Activated T-helper 1 cell treated with anti-CD3 and anti-CD28 coated beads, Interleukin-2, amount 50 U/mL, for 16 hours (primary cell): ENCODE data around the gene UVSSA.

Source experiments
- DNase-seq, 2 donors: peaks; one replicate each; pipeline ENCODE4 v3.0.0-alpha.2; 2020; ENCODE audit warnings: low read depth in 1 of 2, low spot score in 1 of 2

The UVSSA gene, protein sequence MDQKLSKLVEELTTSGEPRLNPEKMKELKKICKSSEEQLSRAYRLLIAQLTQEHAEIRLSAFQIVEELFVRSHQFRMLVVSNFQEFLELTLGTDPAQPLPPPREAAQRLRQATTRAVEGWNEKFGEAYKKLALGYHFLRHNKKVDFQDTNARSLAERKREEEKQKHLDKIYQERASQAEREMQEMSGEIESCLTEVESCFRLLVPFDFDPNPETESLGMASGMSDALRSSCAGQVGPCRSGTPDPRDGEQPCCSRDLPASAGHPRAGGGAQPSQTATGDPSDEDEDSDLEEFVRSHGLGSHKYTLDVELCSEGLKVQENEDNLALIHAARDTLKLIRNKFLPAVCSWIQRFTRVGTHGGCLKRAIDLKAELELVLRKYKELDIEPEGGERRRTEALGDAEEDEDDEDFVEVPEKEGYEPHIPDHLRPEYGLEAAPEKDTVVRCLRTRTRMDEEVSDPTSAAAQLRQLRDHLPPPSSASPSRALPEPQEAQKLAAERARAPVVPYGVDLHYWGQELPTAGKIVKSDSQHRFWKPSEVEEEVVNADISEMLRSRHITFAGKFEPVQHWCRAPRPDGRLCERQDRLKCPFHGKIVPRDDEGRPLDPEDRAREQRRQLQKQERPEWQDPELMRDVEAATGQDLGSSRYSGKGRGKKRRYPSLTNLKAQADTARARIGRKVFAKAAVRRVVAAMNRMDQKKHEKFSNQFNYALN

DNA sequence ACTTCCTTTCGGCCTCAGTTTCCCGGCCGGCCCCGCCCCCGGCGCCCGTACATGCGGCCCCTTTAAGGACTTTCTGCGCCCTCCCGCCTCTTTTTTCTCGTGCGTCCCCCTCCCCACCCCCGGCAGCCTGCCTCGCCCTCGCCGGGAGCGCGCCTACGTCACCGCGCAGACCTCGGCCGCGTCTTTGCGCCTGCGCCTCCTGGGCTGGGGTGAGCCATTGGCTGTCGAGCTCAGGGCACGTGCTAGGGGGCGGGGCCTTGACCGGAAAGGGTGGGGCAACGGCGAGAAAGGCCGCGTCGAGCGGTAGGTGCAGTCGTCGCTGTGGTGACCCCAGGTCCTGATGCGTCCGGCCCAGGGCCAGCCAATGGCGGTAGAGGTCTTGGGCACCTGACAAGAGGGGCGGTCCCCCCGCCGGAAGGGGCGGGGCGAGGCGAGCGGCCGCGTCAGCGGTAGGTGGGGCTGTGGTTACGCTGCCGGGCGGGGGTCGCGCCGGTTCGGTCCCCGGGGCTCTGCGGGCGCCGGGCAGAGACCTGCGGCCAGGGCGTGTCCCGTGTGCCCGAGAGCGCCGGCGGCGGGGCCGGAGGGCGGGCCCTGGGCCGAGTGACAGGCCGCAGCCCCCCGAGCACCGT lies at the start of gene UVSSA:
TSS of gene UVSSA (plus strand) at position 428 of the 629 bp plus-strand sequence. CDS start 884 bp downstream, outside the sequence.
- peak; percentile 100 for DNase-seq

DNA sequence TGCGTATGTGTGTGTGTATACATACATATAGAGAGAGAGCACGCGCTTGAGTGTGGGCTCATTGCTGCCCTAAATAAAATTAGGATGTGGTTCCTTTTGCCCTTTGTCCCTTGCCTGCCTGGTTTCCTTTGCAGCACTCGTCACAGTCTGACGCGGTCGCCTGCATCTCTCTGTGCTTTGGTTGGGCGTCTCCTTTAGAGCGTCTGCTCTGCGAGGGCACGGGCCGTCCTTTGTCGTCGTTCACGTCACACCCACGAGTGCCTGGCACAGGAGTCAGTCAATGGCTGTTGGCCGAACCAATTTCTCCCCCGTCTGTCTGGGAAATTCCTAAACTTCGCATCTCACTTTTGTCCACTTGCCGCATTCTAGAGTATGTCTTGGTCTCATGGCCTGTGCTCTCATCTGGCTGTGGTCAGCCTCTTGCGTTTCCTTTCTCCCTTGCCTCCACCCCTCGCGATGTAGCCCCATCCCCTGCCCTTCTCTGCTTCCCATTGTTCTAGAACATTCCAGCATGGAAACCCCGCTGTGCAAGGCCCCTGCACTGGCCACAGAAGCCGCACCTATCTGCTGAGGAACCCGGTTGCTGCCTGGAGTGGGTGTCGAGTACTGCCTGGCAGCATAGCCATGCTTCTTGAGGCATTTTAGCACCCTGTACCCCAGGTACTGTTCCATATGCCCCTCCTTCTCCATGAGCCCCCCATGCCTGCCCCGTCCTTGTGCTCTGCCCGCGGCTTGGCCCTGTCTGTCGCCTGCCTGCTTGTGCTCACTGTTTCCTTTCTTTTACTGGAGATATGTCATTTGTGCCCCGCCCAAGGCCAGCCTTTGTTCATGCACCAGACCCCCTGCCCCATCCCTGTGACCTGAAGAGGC lies 49.3 kb upstream of the UVSSA start:
- no peak for DNase-seq

DNA sequence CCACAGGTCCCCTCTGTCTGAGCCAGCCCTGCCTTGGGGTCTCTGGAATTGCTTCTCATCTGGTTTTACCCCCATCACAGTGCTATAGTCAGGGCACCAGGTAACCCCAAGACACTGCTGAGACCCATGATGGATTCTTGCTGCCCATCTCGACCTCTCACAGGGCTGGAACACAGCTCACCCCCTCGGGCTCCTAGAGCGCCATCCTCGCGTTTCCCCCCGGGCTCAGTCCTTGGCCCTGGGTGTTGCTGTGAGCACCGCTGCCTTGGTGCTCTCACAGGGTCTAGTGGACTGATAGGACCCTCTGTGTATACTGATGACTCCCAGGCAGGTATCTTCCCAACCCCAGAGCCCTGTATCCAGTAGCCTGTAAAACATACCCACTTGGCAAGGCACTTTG lies 48.5 kb upstream of the UVSSA start:
- no peak for DNase-seq

DNA sequence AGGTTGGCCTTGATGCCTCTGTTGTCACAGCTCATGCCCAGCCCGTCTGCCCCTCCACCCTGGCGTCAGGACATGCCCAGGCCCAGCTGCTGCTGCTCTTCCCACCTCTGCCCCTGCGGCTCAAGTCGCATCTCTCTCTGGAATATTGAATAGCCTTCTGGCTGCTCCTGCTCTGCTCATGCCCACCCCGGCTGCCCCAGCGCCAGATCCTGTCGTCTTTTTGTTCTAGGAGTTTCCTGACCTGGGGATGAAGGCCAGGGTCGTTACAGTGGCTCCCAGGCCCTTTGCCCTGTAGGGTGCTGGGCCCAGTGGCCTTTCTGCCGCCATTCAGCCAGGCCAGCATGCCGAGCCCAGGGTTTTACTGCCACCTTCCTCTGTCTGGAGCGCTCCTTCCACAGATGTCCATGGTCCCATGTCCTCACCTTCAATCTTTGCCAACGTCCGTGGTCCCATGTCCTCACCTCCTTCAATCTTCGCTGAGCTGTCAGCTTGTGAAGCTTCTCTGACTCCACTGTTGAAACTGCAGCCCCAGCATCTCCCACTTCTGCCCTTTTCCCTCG lies 47.6 kb upstream of the UVSSA start:
- no peak for DNase-seq

DNA sequence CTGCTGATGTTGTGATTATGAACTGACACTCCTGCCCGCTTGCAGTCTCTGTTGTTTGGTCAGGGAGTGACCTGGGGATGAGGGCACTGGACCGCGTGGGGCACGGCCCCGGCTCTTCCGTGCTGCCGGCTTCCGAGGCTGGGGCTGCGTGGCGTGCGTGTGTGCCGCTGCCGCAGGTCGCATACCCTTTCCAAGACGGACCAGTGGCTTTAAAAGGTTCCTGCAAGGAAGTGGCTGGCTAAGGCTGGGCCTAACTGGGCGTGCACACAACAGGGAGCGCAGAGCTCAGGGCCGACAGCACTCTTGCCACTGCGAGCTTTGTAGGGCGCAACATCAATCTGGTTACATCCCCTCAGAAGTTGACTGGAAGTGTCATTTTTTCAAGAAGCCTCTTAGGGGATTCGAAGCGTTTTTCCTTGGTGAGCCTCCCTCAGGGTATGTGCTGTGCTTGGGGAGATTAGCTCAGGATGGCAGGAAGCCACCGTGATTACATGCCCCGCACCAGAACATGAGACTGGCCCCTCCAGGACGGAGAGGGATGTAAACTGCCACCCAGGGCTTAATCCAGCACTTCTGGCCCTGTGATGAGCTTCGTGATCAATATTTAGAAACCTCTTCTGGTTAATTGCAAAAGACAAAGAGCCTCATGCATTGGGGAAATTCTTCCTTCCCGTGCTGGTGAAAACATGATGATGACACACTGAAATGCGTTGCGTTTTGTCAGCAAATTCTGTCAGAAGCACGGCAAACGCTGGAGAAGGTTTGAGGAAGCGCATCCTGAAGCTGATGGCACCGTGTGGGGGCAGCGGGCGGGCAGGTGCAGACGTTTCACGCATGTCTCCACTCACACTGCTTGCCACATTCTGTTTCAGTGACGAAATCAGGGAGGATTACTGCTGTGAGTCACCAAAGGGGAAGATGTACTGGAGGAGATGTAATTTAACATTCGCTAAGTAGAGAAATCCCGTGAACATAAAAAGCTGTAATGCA lies 46.2 kb upstream of the UVSSA start:
- no peak for DNase-seq

DNA sequence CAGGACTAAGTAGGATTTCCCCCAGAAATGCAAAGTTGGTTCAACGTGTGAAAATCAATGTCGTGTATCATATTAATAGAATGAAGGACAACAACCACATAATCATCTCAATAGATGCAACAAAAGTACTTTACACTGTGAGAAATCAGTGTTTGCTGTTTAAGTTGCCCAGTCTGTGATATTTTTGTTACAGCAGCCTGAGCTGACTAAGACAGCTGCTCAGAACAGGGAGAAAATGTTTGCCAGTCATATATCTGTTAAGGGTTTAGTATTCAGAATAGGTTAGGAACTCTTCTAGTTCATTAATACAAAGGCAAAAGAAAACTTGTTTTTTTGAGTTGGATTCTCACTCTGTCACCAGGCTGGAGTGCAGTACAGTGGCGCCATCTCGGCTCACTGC lies 44.8 kb upstream of the UVSSA start:
- no peak for DNase-seq

DNA sequence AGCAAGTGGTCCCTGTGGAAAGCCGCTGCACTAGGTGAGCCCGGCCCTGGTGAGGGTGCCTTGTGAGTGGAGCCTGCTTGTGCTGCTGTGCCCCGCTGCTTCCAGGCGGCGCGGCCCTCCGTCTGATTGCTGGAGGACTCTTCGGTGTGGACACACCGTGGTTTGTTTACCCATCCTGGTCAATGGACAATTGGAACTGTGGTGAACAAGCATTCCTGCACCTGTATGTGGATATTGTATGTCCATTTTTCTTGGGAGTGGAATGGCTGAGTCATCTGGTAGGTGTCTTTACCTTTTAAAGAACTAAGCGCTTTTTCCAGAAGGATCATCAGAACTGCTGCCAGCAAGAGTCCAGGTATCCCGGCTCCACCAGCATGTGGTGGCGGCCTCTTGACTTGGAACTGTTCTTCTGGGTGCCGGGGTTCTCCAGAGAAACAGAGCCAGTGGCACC lies 41.7 kb upstream of the UVSSA start:
- DNase-seq: no peak

DNA sequence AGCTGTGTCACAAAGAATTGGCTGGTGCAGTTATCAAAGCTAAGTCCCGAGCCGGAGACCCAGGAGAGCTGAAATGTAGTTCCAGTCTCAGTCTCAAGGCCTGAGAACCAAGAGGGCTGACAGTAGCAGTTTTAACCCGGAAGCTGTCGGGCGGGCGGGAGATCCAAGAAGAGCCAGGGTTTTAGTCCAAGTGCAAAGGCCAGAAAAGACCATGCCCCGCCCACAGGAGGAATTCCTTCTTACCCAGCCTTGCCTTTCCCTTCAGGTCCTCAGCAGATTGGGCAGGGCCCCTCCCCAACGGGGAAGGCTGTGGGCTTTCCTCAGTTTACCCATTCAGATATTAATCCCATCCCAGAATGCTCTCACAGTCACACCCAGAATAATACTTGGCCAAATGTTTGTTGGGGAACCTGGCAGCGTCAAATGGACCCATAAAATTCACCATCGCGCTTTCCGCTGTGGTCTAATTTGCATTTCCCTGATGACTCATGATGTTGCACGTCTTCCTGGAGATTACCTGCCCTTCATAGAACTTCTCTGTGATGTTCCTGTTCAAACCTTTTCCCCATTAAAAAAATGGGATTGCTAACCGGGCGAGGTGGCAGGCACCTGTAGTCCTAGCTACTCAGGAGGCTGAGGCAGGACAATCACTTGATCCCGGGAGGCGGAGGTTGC lies 41.1 kb upstream of the UVSSA start:
- DNase-seq: no peak

DNA sequence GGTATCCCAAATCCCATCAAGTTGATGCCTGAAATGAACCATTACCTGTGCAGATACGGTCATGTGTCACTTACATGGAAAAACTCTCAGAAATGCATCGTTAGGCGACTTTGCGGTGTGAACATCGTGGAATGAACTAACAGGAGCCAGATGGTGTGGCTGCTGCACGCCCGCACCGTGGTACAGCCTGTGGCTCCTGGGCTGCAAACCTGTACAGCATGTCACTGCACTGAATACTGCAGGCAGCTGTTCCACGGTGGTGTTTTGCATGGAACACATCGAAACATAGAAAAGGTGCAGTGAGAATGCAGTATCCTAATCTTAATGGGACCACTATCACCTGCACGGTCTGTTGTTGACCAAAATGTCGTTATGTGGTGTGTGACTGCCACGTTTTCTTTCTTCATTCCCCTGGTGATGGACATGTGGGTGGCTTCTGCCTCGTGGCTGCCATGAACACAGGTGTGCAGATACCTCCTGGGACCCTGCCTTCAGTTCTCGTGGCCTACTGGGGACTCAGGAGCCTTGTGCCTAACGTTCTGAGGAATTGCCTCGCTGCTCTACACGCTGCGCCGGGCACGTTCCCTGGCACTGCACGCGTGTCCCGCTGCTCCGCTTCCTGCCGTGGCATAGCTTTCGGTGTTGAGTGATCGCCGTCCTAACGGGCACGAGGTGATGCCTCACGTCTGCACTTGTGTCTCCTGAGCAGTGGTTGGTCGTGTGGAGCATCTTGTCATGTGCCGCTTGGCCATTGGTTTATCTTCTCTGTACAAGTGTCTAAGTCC lies 38.9 kb upstream of the UVSSA start:
- no peak for DNase-seq

DNA sequence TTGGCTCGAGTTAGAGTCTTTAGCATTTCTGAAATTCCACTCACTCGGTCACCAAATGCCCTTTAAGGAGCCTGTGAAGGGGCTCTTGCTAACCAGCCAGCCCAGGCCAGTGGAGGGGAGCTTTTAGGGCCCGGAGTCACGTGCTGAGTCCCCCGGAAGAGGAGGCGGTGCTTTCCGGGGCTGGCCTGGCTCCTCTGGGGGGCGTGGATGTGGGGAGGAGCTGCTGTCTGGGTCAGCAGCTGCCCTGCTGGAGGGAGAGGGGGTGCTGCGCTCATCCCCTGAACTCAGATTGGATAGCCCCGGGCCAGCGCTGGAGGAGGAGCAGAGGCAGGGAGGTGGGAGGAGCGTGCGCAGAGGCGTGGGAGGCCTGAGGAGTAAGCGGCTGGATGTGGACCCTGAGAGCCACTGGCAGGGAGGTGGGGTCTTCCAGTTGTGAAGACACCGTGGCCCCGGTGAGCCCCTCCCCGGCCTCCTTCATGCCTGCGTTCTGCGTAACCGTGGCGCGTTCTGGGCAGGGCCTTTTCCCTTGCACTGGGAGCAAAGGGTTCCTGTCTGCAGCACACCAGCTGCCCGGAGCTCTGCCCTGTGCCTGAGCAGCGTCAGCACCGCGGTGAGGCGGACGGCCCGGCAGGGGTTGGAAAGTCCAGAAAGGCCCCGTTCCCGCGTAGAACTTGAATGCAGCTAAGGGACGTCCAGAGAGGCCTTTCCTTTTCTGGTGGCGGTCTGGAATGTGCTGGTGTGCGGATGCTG lies 37.6 kb upstream of the UVSSA start:
- DNase-seq: peak in 1 of 2 donors; percentile 33

DNA sequence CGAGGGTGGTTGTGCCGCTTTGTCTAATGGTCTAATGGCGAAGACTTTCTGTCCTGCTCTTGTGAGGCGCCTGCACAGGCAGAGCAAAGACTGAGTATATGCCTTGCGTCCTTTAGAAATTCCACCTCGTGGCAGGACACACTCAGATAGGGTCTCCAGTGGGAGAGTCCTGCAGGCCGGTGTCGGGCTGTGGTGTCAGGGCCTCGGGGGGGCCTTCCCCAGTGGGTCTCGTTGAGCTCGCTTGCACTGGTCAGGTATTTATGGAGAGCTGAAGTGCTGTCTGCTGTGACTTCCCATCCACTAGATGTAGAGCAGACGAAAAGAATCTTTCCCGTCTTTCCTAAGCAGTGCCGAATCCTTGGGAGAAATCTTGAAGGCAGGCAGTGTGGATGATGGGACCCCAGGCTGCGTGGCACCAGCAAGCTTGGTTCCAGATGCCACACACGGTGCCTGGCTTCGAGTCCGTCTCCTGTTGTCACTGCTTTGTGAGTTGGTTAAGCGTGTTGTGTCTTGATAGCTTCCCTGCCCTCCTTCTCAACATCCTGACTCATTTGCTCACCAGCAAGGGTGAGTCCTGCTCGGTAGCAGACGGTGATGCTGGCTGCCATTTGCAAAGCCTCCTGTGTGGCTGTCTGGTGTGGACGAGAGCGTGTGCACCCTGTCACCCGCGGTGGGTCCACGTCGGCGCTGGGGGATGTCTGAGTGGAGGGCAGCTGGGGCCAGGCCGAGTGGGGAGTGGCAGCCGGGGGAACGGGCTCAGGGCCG lies 36.8 kb upstream of the UVSSA start:
- DNase-seq: no peak

DNA sequence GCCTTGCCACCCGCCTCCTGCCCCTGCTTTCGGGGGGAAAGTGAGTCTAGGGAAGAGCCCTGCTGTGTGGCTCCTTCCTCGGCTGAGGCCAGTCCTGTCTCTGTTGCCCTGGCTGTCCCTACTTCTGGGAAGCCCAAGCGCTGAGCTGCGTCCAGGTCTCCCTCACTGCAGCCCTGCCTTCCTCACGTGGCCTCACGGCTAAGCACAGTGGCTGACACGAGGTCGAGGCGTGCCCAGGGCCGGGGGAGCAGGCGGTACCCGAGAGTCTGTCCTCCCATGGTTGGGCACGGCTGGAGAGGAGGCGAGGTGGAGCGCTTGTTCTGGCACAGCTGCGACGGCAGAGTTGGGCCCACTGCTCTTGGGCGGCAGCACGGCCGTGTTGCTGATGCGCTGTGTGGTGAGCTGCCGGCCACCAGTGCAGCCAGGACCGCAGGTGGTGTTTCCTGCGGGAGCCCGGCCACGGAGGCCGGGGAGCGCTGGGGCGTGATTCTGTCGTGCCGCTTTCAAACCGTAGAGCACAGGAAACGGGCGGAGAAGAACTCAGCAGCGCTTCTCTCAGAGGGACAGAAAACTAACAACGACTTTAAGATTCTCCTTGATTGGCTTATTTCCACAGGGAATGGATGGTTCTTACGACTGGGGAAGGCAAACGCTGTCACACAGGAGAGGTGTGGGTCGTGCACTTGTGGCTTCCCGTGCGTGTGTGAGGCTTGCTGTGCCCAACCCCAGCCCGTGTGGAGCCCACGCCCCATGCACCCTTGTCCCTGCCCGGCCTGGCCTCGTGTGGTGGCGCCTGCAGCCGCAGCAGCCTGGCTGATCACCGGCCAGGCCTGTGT lies 36.0 kb upstream of the UVSSA start:
- DNase-seq: no peak

DNA sequence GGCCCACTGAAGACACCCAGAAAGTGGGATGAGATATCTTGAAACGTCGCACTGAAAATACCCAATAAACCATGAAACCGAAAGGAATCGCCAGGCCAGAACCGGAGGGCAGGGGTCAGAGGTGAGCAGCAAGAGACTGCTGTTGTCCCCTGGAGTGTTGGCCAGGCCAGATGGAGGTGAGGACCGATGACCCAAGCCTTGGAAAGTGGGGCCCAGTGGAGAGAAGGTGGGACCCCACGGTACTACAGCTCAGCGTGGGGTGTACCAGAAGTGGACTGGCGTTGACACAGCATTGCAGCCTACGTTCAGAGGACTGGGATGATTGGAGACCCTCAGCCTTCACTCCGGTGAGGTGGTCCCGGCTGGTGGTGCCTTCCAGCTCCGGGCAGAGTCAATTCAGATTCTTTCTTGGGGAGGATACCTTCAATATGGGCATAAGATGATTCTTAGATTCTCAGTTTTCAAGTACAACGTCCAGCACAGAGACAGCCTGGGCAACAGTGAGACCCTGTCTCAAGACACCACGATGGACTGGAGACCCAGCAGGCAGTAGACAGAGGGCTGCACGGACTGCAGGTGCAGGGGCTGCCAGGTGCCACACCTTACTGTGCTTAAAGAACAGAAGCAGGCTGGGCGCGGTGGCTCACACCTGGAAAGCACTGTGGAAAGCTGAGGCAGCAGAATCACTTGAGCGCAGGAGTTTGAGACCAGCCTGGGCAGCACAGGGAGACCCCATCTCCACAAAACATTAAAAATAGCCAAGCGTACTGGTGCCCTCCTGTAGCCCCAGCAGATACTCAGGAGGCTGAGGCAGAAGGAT lies 34.0 kb upstream of the UVSSA start:
- DNase-seq: no peak

DNA sequence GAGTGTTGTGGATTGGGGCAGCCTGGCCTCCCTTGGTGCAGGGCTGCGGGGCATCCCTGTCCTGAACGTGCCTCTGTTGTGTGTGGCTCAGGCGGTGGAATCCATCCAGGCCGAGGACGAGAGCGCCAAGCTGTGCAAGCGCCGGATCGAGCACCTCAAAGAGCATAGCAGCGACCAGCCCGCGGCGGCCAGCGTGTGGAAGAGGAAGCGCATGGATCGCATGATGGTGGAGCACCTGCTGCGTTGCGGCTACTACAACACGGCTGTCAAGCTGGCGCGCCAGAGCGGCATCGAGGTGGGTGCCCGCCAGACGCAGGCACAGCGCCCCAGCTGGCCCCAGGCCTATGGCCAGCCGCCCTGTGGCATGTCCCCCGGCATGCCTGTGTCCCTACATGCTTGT lies 31.7 kb upstream of the UVSSA start:
- DNase-seq: no peak
